DND-41 (cell line): ENCODE measurements around the gene WHRN.

Source experiments
- ATAC-seq: fragments of 200-7000 bp; cut with Tn5 transposase; 3 replicates; pipeline ENCODE4 v1.9.1; 2021; ENCODE audit warnings: low read depth; ENCODE audit not compliant: insufficient read depth
- DNase-seq: peaks from one replicate; pipeline ENCODE4 v3.0.0-alpha.2; 2020
- H2AFZ ChIP-seq: 2 replicates; pipeline ENCODE4 v1.6.0; 2012; ENCODE audit warnings: low read depth, low read length
- H3K27ac ChIP-seq: 2 replicates; pipeline ENCODE4 v1.5.1; 2012; ENCODE audit warnings: low read length, inconsistent platforms
- H3K27me3 ChIP-seq: fragments of 200-600 bp; sonication (generic); 2 replicates; pipeline ENCODE4 v1.6.0; 2012; ENCODE audit warnings: low read length, mild to moderate bottlenecking, inconsistent platforms; ENCODE audit not compliant: insufficient read depth, poor library complexity
- H3K36me3 ChIP-seq: 2 replicates; pipeline ENCODE4 v1.5.1; 2012; ENCODE audit warnings: low read length, inconsistent platforms; ENCODE audit not compliant: insufficient read depth
- H3K4me1 ChIP-seq: 2 replicates; pipeline ENCODE4 v1.5.1; 2012; ENCODE audit warnings: mild to moderate bottlenecking, low read length; ENCODE audit not compliant: insufficient read depth
- H3K4me2 ChIP-seq: 2 replicates; pipeline ENCODE4 v1.6.0; 2012; ENCODE audit warnings: mild to moderate bottlenecking, moderate library complexity, low read length, inconsistent platforms; ENCODE audit not compliant: insufficient read depth
- H3K4me3 ChIP-seq, 2 experiments: fragments of 200-600 bp in 1 of 2; shearing (Covaris generic) in 1 of 2; 2 replicates each; pipeline ENCODE4 v1.5.1; 2012 to 2016; ENCODE audit warnings: inconsistent platforms in 2 of 2, low read length in 2 of 2, mild to moderate bottlenecking in 2 of 2, low read depth in 1 of 2, moderate library complexity in 1 of 2
- H3K79me2 ChIP-seq: 2 replicates; pipeline ENCODE4 v1.6.0; 2012; ENCODE audit warnings: low read length, inconsistent platforms; ENCODE audit not compliant: insufficient read depth
- H3K9ac ChIP-seq: 2 replicates; pipeline ENCODE4 v1.6.0; 2012; ENCODE audit warnings: low read depth, mild to moderate bottlenecking, inconsistent platforms, low read length, moderate library complexity
- H3K9me3 ChIP-seq: 2 replicates; pipeline ENCODE4 v1.5.1; 2012; ENCODE audit warnings: low read length, moderate library complexity, mild to moderate bottlenecking, inconsistent platforms; ENCODE audit not compliant: insufficient read depth, severe bottlenecking
- H4K20me1 ChIP-seq: 2 replicates; pipeline ENCODE4 v1.6.0; 2012; ENCODE audit warnings: low read length; ENCODE audit not compliant: insufficient read depth
- EZH2 ChIP-seq: IDR thresholded peaks from 3 replicates; pipeline ENCODE4 v1.6.1; 2012; ENCODE audit warnings: borderline replicate concordance, low read depth, mild to moderate bottlenecking, moderate library complexity, low read length, inconsistent platforms; ENCODE audit not compliant: severe bottlenecking
- TF ChIP-seq, protein P1 (sequence below): IDR thresholded peaks from 2 replicates; pipeline ENCODE4 v1.5.1; 2012; ENCODE audit warnings: borderline replicate concordance, low read length, moderate library complexity, mild to moderate bottlenecking; ENCODE audit not compliant: poor library complexity, severe bottlenecking; ENCODE audit errors: extremely low read depth

WHRN gene

DNA sequence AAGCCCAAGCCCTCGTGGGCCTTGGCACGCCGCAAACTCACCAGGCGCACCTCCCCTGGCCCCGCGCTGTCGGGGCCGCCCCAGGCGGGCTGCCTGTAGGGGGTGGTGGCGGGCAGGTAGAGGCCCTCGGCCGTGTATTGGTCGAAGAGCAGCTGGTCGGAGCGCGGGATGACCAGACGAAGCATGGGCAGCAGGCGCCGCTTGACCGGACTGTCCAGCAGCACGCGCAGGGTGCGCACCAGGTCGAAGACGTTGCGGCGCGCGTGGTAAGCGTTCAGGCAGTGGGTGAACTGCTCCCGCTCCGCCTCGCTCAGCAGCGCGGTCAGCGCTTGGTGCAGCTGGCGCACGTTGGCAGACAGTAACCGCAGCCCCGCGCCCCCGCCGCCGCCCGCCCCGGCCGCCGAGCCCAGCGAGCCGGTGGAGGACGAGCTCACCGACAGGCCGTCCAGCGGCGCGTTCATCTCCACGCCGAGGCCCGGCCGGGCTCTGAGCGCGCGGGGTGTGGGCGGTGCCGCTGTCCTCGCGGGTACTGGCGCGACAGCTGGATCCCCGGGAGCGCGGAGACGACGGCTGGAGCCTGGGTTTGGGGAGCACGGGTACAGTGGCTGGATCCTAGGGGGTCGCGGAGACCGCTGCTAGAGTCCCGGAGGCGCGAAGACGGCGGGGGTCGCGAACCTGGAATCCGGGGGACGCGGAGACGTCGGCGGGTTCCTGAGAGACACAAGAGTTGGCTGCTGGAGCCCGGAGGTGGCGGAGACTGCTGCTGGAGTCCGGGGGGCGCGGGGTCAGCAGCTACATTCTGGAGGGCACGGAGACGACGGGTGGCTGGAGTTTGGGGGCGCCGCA, 709 bp downstream of the WHRN start:
- TF ChIP-seq EZH2: no peak
- TF ChIP-seq, protein P1, sequence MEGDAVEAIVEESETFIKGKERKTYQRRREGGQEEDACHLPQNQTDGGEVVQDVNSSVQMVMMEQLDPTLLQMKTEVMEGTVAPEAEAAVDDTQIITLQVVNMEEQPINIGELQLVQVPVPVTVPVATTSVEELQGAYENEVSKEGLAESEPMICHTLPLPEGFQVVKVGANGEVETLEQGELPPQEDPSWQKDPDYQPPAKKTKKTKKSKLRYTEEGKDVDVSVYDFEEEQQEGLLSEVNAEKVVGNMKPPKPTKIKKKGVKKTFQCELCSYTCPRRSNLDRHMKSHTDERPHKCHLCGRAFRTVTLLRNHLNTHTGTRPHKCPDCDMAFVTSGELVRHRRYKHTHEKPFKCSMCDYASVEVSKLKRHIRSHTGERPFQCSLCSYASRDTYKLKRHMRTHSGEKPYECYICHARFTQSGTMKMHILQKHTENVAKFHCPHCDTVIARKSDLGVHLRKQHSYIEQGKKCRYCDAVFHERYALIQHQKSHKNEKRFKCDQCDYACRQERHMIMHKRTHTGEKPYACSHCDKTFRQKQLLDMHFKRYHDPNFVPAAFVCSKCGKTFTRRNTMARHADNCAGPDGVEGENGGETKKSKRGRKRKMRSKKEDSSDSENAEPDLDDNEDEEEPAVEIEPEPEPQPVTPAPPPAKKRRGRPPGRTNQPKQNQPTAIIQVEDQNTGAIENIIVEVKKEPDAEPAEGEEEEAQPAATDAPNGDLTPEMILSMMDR: no peak
- H3K36me3 ChIP-seq: no peaks in the 10 kb centered on the region
- no peak overlapping the region for H3K27ac ChIP-seq
- no peaks in the 10 kb centered on the region for H4K20me1 ChIP-seq
- no peak overlapping the region for H3K9ac ChIP-seq
- H3K4me1 ChIP-seq: no peaks in the 10 kb centered on the region
- no peak overlapping the region for H3K4me3 ChIP-seq
- no peak overlapping the region for H3K4me2 ChIP-seq
- no peak overlapping the region for H2AFZ ChIP-seq
- H3K27me3 ChIP-seq: peaks cover 33% of the 10 kb centered on the region
- DNase-seq: no peak
- no peaks in the 10 kb centered on the region for H3K9me3 ChIP-seq
- ATAC-seq: no peak
- H3K79me2 ChIP-seq: no peaks in the 10 kb centered on the region

DNA sequence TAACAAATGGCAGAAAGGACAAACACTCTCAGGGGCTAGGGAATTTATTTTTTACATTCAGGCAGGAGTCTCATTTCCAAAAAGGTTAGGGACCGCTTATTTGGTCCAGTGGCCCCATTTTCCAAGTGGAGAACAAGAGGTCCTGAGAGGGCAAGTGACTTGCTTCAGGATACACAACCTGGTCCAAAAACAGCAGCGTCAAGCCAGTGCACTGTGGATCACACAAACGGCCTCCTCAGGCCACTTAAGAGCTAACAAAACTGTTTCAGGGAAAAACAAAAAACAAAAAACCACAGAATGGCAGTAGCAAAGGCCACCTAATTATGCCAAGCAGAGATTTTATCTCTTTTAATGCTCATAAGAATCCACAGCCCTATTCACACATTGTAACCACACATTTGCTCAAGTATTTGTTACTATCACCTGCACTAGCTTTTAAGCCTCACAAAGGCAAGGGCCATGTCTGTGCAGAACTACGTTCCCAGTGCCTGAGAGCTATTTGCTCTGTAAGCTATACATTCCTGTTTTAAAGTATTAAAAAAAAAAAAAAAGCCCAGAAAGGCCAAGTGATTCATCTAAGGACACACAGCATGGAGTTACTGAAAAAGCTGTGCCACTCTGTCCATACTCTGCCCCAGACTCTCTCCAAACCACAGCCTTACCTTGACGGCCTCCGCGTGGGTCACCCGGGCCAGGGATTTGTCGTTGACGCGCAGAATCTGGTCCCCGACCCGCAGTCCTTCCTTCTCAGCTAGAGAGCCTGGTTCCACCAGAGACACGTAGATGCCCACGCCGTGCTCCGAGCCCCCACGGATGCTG, 1.5 kb downstream of the WHRN start:
- Histone ChIP-seq H3K27ac (no peak overlapping the region), H3K4me1 (no peaks in the 10 kb centered on the region), H3K4me3 (no peak overlapping the region), H3K9ac (no peak overlapping the region), H3K27me3 (peaks cover 42% of the 10 kb centered on the region), H3K9me3 (no peaks in the 10 kb centered on the region), H3K79me2 (no peaks in the 10 kb centered on the region), H4K20me1 (no peaks in the 10 kb centered on the region), H3K36me3 (no peaks in the 10 kb centered on the region), H3K4me2 (no peak overlapping the region), H2AFZ (no peak overlapping the region)
- TF ChIP-seq, protein P1: no peak
- TF ChIP-seq EZH2: no peak
- DNase-seq (no peak), ATAC-seq (no peak)

DNA sequence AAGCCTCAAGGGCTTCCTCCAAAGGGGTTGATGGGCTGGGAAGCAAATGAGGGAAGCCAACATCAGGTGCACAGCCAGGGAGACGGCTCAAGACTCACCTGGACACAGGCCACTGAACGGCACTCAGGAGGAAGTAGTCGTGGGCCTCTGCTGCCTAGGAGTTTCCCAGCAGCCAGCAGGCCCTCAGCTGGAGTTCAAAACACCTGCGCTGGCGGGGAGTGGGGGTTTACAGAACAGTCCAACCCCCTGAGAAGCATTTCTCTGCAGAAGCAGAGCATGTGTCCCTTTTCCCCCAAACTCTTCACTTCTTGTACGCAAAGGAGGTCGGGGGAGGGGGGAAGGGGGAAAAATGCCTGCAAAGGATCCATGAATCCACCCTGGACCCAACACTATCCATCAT, 2.3 kb downstream of the WHRN start:
- H3K4me3 ChIP-seq: no peak overlapping the region
- no peak overlapping the region for H3K4me2 ChIP-seq
- no peaks in the 10 kb centered on the region for H4K20me1 ChIP-seq
- no peaks in the 10 kb centered on the region for H3K79me2 ChIP-seq
- TF ChIP-seq EZH2: no peak
- TF ChIP-seq, protein P1: no peak
- no peak for ATAC-seq
- no peak for DNase-seq
- H3K4me1 ChIP-seq: no peaks in the 10 kb centered on the region
- H3K9ac ChIP-seq: no peak overlapping the region
- H2AFZ ChIP-seq: no peak overlapping the region
- H3K27me3 ChIP-seq: peaks cover 41% of the 10 kb centered on the region
- no peaks in the 10 kb centered on the region for H3K36me3 ChIP-seq
- no peak overlapping the region for H3K27ac ChIP-seq
- no peaks in the 10 kb centered on the region for H3K9me3 ChIP-seq
